DOHH2 (cell line): ENCODE results near the gene PALM.

ENCODE experiments used
- EZH2phosphoT487 ChIP-seq: fragments of 200-600 bp; sonication (generic); IDR thresholded peaks from 2 replicates; pipeline ENCODE4 v1.6.1; 2017; ENCODE audit warnings: borderline replicate concordance, mild to moderate bottlenecking, antibody characterized with exemption, low read length, moderate library complexity, mixed read lengths
- TF ChIP-seq, protein P1 (sequence below): fragments of 200-600 bp; sonication (generic); IDR thresholded peaks from one replicate; pipeline ENCODE4 v1.5.1; 2014; ENCODE audit warnings: antibody characterized with exemption, mild to moderate bottlenecking, low read depth, low read length; ENCODE audit not compliant: poor library complexity, severe bottlenecking

DNA sequence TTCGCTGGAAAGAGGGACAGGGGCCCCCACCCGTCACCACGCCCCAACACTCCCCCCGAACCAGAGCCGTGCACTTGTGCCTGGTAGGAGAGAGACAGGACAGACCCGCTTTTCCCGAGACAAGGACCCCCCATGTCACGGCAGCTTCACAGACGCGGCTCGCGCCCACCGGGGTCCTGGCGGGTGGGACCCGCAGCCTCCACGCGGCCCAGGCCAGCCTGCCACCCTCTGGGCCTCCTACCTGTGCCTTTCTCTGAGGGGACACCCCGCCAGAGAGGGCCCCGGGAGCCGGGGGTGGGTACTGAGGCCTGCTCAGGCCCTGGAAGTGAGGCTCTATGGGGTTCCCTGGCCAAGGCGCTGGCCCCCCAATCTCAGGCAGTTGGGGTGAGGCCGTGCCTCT is 38.2 kb downstream of the PALM start:
- TF ChIP-seq, protein P1, sequence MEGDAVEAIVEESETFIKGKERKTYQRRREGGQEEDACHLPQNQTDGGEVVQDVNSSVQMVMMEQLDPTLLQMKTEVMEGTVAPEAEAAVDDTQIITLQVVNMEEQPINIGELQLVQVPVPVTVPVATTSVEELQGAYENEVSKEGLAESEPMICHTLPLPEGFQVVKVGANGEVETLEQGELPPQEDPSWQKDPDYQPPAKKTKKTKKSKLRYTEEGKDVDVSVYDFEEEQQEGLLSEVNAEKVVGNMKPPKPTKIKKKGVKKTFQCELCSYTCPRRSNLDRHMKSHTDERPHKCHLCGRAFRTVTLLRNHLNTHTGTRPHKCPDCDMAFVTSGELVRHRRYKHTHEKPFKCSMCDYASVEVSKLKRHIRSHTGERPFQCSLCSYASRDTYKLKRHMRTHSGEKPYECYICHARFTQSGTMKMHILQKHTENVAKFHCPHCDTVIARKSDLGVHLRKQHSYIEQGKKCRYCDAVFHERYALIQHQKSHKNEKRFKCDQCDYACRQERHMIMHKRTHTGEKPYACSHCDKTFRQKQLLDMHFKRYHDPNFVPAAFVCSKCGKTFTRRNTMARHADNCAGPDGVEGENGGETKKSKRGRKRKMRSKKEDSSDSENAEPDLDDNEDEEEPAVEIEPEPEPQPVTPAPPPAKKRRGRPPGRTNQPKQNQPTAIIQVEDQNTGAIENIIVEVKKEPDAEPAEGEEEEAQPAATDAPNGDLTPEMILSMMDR = no peak
- no peak for TF ChIP-seq EZH2phosphoT487
